ENCODE results near the gene CEP104.

DNA sequence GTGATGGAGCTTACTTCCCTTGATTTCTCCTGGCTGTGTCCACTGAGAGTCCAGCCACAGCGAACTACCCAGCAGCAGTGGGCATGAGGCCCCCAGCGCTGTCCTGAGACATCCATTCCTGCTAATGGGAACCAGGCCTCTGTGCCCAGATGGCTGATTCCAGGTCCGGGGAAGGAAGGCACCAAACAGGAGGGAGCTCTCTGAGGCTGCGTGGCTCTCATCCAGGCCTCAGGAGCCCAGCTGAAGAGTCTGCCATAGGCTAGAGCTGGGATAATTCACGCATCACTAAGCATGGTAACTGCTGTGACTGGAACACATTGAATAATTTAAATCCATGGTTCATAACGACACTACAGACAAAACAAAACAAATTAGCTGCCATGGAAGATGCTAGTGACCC, 36.0 kb downstream of the CEP104 start:
- no peak for TF ChIP-seq CTCF (conservative IDR thresholded peaks at IDR 0.05)
- TF ChIP-seq EZH2 (IDR thresholded peaks at IDR 0.05; ENCODE audit: low read depth), result no peak

Measured in PC-9 (cell line).